ENCODE measurements around the gene ZNF618. TPM values are rescaled to one million over a fixed set of nuclear protein-coding genes. Genes with fewer than 3 reads are reported as not detected.
A peak's percentile ranks its signal among the peaks of the same experiment; 100 is the strongest.

Gene ZNF618
- polyA plus RNA-seq, 3 donors, result 0.53 to 1.9 (median 0.78) TPM

DNA sequence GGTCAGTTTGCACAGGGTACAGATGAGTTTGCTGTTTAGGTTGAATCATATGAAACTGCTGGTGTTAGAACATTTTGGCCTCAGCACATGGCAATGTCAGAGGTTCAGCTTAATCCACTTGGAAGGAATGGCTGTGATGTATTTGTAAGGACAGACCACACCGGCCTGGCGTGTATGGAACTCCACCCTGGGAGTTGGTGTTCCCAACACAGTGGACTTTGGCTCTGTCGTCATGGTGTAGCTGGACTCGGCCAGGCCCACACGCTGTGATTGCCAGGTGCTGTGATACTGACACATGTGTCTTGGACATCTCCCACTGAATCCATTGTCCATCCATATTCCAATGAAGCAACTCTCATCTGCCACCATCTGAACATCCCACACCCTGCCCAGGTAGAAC lies 90.3 kb downstream of the ZNF618 start:
- TF ChIP-seq, protein P1, sequence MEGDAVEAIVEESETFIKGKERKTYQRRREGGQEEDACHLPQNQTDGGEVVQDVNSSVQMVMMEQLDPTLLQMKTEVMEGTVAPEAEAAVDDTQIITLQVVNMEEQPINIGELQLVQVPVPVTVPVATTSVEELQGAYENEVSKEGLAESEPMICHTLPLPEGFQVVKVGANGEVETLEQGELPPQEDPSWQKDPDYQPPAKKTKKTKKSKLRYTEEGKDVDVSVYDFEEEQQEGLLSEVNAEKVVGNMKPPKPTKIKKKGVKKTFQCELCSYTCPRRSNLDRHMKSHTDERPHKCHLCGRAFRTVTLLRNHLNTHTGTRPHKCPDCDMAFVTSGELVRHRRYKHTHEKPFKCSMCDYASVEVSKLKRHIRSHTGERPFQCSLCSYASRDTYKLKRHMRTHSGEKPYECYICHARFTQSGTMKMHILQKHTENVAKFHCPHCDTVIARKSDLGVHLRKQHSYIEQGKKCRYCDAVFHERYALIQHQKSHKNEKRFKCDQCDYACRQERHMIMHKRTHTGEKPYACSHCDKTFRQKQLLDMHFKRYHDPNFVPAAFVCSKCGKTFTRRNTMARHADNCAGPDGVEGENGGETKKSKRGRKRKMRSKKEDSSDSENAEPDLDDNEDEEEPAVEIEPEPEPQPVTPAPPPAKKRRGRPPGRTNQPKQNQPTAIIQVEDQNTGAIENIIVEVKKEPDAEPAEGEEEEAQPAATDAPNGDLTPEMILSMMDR (IDR thresholded peaks at IDR 0.05), result no peak
- H3K27ac ChIP-seq (ENCODE audit: low read depth in 1 of 2, low read length in 2 of 2), result no peak overlapping the region
- 99% methylated on average over 5 of the region's 5 CpGs for WGBS (ENCODE audit: insufficient coverage)
- no peak overlapping the region for H3K4me2 ChIP-seq (replicated peaks; ENCODE audit: extremely low read depth, low read length, poor library complexity, severe bottlenecking)
- Mint-ChIP-seq H3K27me3 (ENCODE audit: low read depth in 3 of 3) (peaks cover 0 to 3% (median 0%) of the 10 kb centered on the region in 3 donors), H3K4me3 (no peak overlapping the region), H3K4me1 (no peaks in the 10 kb centered on the region), H3K9me3 (peaks cover 0 to 6% (median 4%) of the 10 kb centered on the region in 7 donors), H3K36me3 (peaks cover 8 to 24% of the 10 kb centered on the region in 2 donors), H3K27ac (no peak overlapping the region)
- H3K4me3 ChIP-seq (replicated peaks in 1 of 3; ENCODE audit: low read depth in 2 of 3, low read length in 3 of 3), result no peak overlapping the region
- intact Hi-C loops (cut with micrococcal nuclease), result loop anchor here in 1 of 2 donors (10.0 kb wide), 1 partner anchor 162 kb away; no protein-coding TSS in a partner anchor
- H3K79me2 ChIP-seq (ENCODE audit: insufficient read depth, low read length), result no peaks in the 10 kb centered on the region
- DNase-seq, result no peak
- H3K9ac ChIP-seq (ENCODE audit: insufficient read depth, low read length, poor library complexity, severe bottlenecking), result no peak overlapping the region
- H3K36me3 ChIP-seq (replicated peaks in 1 of 2; ENCODE audit: control insufficient read depth in 1 of 2, insufficient read depth in 2 of 2, low read length in 2 of 2), result no peaks in the 10 kb centered on the region
- H2AFZ ChIP-seq (ENCODE audit: insufficient read depth, low read depth, low read length, poor library complexity, severe bottlenecking), result no peak overlapping the region
- H3K4me1 ChIP-seq (ENCODE audit: control insufficient read depth in 1 of 2, insufficient read depth in 2 of 2, low read length in 2 of 2), result no peaks in the 10 kb centered on the region
- peaks cover 0 to 10% of the 10 kb centered on the region in 2 donors for H3K9me3 ChIP-seq (replicated peaks in 1 of 2; ENCODE audit: control insufficient read depth in 1 of 2, insufficient read depth in 1 of 2, low read length in 2 of 2)
- H4K20me1 ChIP-seq (ENCODE audit: insufficient read depth, low read length), result no peaks in the 10 kb centered on the region
- no peaks in the 10 kb centered on the region for H3K27me3 ChIP-seq (ENCODE audit: control insufficient read depth in 2 of 2, insufficient read depth in 2 of 2, low read length in 2 of 2)

DNA sequence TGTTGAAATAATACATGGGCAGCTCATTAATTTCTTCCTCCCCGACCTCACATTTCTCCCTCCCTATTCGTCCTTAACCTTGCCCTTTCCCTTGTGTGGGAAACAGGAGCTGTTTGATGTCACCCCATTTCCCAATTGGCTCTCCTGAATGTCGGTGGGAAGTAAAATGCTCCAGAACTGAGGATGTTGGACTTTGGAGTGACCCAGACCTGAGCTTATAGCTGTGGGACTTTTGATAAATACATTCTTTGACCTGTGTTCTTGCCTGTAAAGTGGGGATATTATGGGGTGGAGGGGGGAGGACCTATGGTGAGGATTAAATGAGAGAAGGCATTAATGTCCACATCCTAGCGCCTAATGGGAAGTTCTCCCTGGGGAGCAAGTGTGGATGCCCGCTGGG lies 91.3 kb downstream of the ZNF618 start:
- Histone ChIP-seq H3K9ac (ENCODE audit: insufficient read depth, low read length, poor library complexity, severe bottlenecking) (no peak overlapping the region), H3K4me2 (replicated peaks; ENCODE audit: extremely low read depth, low read length, poor library complexity, severe bottlenecking) (no peak overlapping the region), H2AFZ (ENCODE audit: insufficient read depth, low read depth, low read length, poor library complexity, severe bottlenecking) (no peak overlapping the region), H3K4me3 (replicated peaks in 1 of 3; ENCODE audit: low read depth in 2 of 3, low read length in 3 of 3) (no peak overlapping the region), H3K9me3 (replicated peaks in 1 of 2; ENCODE audit: control insufficient read depth in 1 of 2, insufficient read depth in 1 of 2, low read length in 2 of 2) (peaks cover 0 to 10% of the 10 kb centered on the region in 2 donors), H4K20me1 (ENCODE audit: insufficient read depth, low read length) (no peaks in the 10 kb centered on the region), H3K4me1 (ENCODE audit: control insufficient read depth in 1 of 2, insufficient read depth in 2 of 2, low read length in 2 of 2) (no peaks in the 10 kb centered on the region), H3K27me3 (ENCODE audit: control insufficient read depth in 2 of 2, insufficient read depth in 2 of 2, low read length in 2 of 2) (no peaks in the 10 kb centered on the region), H3K27ac (ENCODE audit: low read depth in 1 of 2, low read length in 2 of 2) (no peak overlapping the region), H3K79me2 (ENCODE audit: insufficient read depth, low read length) (no peaks in the 10 kb centered on the region), H3K36me3 (replicated peaks in 1 of 2; ENCODE audit: control insufficient read depth in 1 of 2, insufficient read depth in 2 of 2, low read length in 2 of 2) (no peaks in the 10 kb centered on the region)
- Mint-ChIP-seq H3K27me3 (ENCODE audit: low read depth in 3 of 3) (peaks cover 0 to 3% (median 0%) of the 10 kb centered on the region in 3 donors), H3K27ac (peak overlapping the region in 1 of 7 donors; percentile 23), H3K36me3 (peaks cover 8 to 24% of the 10 kb centered on the region in 2 donors), H3K4me1 (no peaks in the 10 kb centered on the region), H3K9me3 (peaks cover 0 to 6% (median 4%) of the 10 kb centered on the region in 7 donors), H3K4me3 (no peak overlapping the region)
- intact Hi-C loops (cut with micrococcal nuclease), result loop anchor here in 1 of 2 donors (10.0 kb wide), 1 partner anchor 163 kb away; no protein-coding TSS in a partner anchor
- TF ChIP-seq, protein P1 (IDR thresholded peaks at IDR 0.05), result no peak
- DNase-seq, result no peak
- WGBS (ENCODE audit: insufficient coverage), result 94% methylated on average over 3 of the region's 5 CpGs

Measured in CD14-positive monocyte (primary cell).